D721Med (cell line): ENCODE measurements around the gene PLA2G4A.
A peak's percentile ranks its signal among the peaks of the same experiment; 100 is the strongest.

ENCODE experiments used
- DNase-seq: peaks from one replicate; pipeline ENCODE4 v3.0.0; 2011; ENCODE audit warnings: low spot score; ENCODE audit not compliant: insufficient read length
- FAIRE-seq: peaks from 2 replicates; lab custom pipeline; 2011; peaks lifted over from hg19 to GRCh38; lab: Jason Lieb, UNC
- CTCF ChIP-seq: IDR thresholded peaks from 2 replicates; pipeline ENCODE4 v1.5.1; 2012; ENCODE audit warnings: mild to moderate bottlenecking, control low read depth; ENCODE audit not compliant: insufficient read depth; ENCODE audit errors: missing control alignments

PLA2G4A gene

GRCh38 chr1:186996816-186997215 is 168.1 kb downstream of the PLA2G4A start:
- TF ChIP-seq CTCF, result no peak
- FAIRE-seq (peak; percentile 67), DNase-seq (no peak)

DNA sequence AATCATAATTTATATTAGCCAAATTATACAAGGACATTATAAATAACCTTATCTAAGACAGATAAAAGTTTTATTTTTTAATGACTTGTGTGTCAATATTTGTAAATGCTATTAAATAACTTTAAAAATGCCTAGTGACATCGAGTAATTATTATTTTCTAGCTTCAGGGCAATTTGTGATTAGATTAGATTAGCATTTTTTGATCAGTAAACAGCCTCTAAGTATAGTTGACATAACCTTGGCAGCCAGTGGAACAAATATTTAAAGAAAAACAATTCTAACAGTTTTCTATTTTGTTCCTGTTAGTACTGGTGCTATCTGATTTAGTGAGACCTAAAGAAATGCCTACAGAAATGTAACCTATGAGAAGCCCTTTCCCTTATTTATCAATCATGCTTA is 169.1 kb downstream of the PLA2G4A start:
- TF ChIP-seq CTCF, result no peak
- peak; percentile 16 for FAIRE-seq
- DNase-seq, result no peak

- no peak for TF ChIP-seq CTCF
- FAIRE-seq, result peak; percentile 35
- DNase-seq, result no peak
Observed at GRCh38 chr1:186999506-186999905, 170.8 kb downstream of the PLA2G4A start.

DNA sequence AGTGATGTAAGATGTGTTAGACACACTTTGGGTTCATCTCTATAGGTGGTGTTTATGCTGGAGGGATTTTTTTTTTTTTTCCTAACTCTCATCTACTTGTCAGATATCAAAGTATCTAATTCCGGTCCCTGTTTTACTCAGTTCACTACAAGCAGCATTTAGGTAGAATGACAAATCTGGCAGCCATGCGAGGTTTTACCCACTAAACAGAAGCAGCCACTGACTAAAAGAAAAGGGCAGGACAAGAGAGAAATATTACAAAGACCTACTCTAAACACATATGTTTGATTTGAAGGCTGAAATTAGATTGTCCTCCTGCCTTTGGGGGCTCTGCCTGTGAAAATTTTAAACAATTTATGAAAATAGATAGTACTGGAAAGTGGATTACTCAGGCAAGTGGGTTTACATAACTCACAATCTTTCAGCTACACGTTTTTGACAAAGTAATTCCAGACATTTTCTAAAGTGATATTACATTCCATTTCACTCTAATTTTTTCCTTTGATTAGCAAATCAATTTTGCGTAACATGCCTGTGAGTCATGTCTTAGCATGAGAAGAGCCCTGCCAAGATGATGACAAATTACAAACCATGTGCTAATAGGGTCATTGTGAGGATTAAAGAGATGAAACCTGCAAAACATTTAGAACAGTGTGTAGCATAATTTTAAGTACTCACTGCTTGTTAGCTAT is 172.6 kb downstream of the PLA2G4A start:
- TF ChIP-seq CTCF, result no peak
- DNase-seq (no peak), FAIRE-seq (peak; percentile 96)

DNA sequence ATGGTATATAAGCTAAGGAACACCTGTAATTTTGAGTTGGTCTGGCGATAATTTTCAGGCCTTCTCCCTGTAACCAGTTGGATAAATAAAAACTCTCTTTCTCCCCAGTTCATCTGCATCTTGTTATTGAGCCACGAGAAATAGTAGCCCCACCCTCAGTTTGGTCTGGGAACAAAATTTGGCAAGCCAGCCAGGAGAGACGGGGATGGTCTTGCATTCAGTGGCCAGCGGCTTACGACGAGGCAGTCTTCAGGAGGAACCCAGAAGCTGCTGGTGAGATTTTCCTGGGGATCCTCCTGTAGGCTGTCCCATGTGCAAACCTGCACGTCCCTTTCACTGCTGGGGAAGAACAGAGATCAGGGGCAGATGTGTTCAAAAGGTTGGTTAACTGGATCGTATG is 174.6 kb downstream of the PLA2G4A start:
- DNase-seq (no peak), FAIRE-seq (no peak)
- TF ChIP-seq CTCF, result no peak

DNA sequence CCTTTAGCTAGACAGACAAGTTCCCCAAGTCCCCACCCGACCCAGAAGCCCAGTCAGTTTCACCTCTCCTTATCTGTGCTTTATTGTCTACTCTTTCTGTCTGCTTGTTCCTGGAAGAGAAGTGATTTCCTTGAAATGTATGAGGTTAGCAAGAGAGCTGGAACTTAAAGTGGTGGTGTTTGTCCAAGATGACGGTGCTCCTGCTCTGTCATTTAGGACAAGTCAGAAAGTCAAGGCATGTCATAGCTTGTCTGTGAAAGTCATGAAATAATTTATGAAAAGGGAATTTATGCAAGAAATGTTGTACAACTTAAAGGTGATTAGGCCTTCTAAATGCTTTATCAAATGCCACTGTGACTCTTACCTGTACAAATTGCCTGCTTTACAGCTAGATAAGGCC is 178.1 kb downstream of the PLA2G4A start:
- FAIRE-seq, result no peak
- no peak for DNase-seq
- TF ChIP-seq CTCF, result no peak

DNA sequence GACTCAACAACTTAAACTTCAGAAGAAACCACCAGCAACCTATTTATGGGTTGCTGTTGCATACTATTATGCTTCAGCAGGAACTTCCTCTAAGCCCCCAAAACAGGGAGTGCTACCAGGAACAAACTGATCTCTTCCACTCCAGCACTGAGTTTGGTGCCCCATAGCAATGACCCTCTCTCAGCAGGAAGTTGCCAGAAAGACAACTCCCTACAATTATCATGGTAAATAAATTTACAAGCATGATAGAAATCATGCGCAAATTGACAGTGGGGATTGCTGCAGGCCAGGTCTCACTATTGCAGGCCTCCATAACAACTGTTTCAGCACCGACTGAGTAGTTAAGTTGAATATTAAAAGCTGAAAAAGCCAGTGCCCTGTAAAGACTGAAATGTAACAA is 180.6 kb downstream of the PLA2G4A start:
- FAIRE-seq (peak; percentile 21), DNase-seq (no peak)
- no peak for TF ChIP-seq CTCF
